GM19452 (cell line): ENCODE measurements around the gene MYG1.

ENCODE experiments used
- ATAC-seq: cut with Tn5 transposase; IDR thresholded peaks from one replicate; pipeline ENCODE4 v1.9.1; 2021; ENCODE audit not compliant: unreplicated experiment

Gene MYG1

GRCh38 chr12:53352331-53353256 is 53.1 kb downstream of the MYG1 start:
- ATAC-seq = peak; percentile 88

GRCh38 chr12:53353257-53353655 is 53.8 kb downstream of the MYG1 start:
- ATAC-seq = no peak

- no peak for ATAC-seq
Measured at GRCh38 chr12:53355121-53355520, 55.6 kb downstream of the MYG1 start.
